Adipocyte (in vitro differentiated cells): ENCODE measurements around the gene TTC13.
A peak's percentile ranks its signal among the peaks of the same experiment; 100 is the strongest.

Source experiments
- DNase-seq: peaks from one replicate; pipeline ENCODE4 v3.0.0-alpha.2; 2015; ENCODE audit warnings: low read depth
- H3K27me3 ChIP-seq: replicated peaks from 2 replicates; pipeline ENCODE4 v1.7.0; 2013; ENCODE audit warnings: mild to moderate bottlenecking, low read length, moderate library complexity; ENCODE audit not compliant: control insufficient read depth, insufficient read depth
- H3K36me3 ChIP-seq: 2 replicates; pipeline ENCODE4 v1.7.0; 2013; ENCODE audit warnings: low read length, mild to moderate bottlenecking, moderate library complexity; ENCODE audit not compliant: control insufficient read depth, insufficient read depth, severe bottlenecking
- H3K4me1 ChIP-seq: 2 replicates; pipeline ENCODE4 v1.7.0; 2013; ENCODE audit warnings: mild to moderate bottlenecking, low read length, moderate library complexity; ENCODE audit not compliant: control insufficient read depth, insufficient read depth
- H3K4me3 ChIP-seq: 2 replicates; pipeline ENCODE4 v1.7.0; 2013; ENCODE audit warnings: mild to moderate bottlenecking, low read length, moderate library complexity
- H3K9ac ChIP-seq: 2 replicates; pipeline ENCODE4 v1.7.0; 2013; ENCODE audit warnings: mild to moderate bottlenecking, low read length, moderate library complexity
- H3K9me3 ChIP-seq: 2 replicates; pipeline ENCODE4 v1.7.0; 2013; ENCODE audit warnings: mild to moderate bottlenecking, low read length, moderate library complexity; ENCODE audit not compliant: control insufficient read depth

Gene TTC13

GRCh38 chr1:230883967-230884366, 94.7 kb downstream of the TTC13 start:
- Histone ChIP-seq H3K4me3 (no peak overlapping the region), H3K9ac (no peak overlapping the region), H3K9me3 (peaks cover 18% of the 10 kb centered on the region), H3K27me3 (peaks cover 5% of the 10 kb centered on the region), H3K4me1 (peaks cover 4% of the 10 kb centered on the region), H3K36me3 (no peaks in the 10 kb centered on the region)
- DNase-seq, result peak; percentile 48

- peaks cover 25% of the 10 kb centered on the region for H3K4me1 ChIP-seq
- DNase-seq, result no peak
- peaks cover 11% of the 10 kb centered on the region for H3K9me3 ChIP-seq
- no peak overlapping the region for H3K4me3 ChIP-seq
- no peaks in the 10 kb centered on the region for H3K36me3 ChIP-seq
- H3K9ac ChIP-seq, result no peak overlapping the region
- H3K27me3 ChIP-seq, result peaks cover 5% of the 10 kb centered on the region
Measured at GRCh38 chr1:230879778-230880177, 98.9 kb downstream of the TTC13 start.

- peaks cover 5% of the 10 kb centered on the region for H3K27me3 ChIP-seq
- no peak overlapping the region for H3K4me3 ChIP-seq
- DNase-seq, result peak; percentile 96
- peaks cover 1% of the 10 kb centered on the region for H3K9me3 ChIP-seq
- H3K4me1 ChIP-seq, result peaks cover 25% of the 10 kb centered on the region
- H3K36me3 ChIP-seq, result no peaks in the 10 kb centered on the region
- H3K9ac ChIP-seq, result peak overlapping the region; percentile 47
Measured at GRCh38 chr1:230878591-230878990, 100.1 kb downstream of the TTC13 start.

GRCh38 chr1:230877924-230878590, 100.6 kb downstream of the TTC13 start:
- Histone ChIP-seq H3K27me3 (peaks cover 5% of the 10 kb centered on the region), H3K4me1 (peaks cover 25% of the 10 kb centered on the region), H3K9ac (peak overlapping the region; percentile 35), H3K36me3 (no peaks in the 10 kb centered on the region), H3K4me3 (no peak overlapping the region), H3K9me3 (no peaks in the 10 kb centered on the region)
- no peak for DNase-seq

GRCh38 chr1:230877146-230877923, 101.3 kb downstream of the TTC13 start:
- DNase-seq, result peak; percentile 88
- no peaks in the 10 kb centered on the region for H3K36me3 ChIP-seq
- H3K9ac ChIP-seq, result peak overlapping the region; percentile 35

GRCh38 chr1:230876660-230877059, 102.0 kb downstream of the TTC13 start:
- no peak overlapping the region for H3K4me3 ChIP-seq
- H3K9ac ChIP-seq, result no peak overlapping the region
- H3K9me3 ChIP-seq, result no peaks in the 10 kb centered on the region
- DNase-seq, result no peak
- peaks cover 5% of the 10 kb centered on the region for H3K27me3 ChIP-seq
- peaks cover 25% of the 10 kb centered on the region for H3K4me1 ChIP-seq
- H3K36me3 ChIP-seq, result no peaks in the 10 kb centered on the region

More at GRCh38 chr1:230877146-230877923, 101.3 kb downstream of the TTC13 start:
- H3K4me3 ChIP-seq, result no peak overlapping the region
- H3K9me3 ChIP-seq, result no peaks in the 10 kb centered on the region
- H3K27me3 ChIP-seq, result peaks cover 5% of the 10 kb centered on the region
- peaks cover 25% of the 10 kb centered on the region for H3K4me1 ChIP-seq

- H3K4me1 ChIP-seq, result peaks cover 25% of the 10 kb centered on the region
- no peak overlapping the region for H3K4me3 ChIP-seq
- no peak for DNase-seq
- H3K9ac ChIP-seq, result no peak overlapping the region
- H3K27me3 ChIP-seq, result no peaks in the 10 kb centered on the region
- no peaks in the 10 kb centered on the region for H3K9me3 ChIP-seq
- no peaks in the 10 kb centered on the region for H3K36me3 ChIP-seq
Measured at GRCh38 chr1:230875370-230875769, 103.3 kb downstream of the TTC13 start.

GRCh38 chr1:230870916-230871315, 107.7 kb downstream of the TTC13 start:
- no peak for DNase-seq
- Histone ChIP-seq H3K27me3 (no peaks in the 10 kb centered on the region), H3K36me3 (no peaks in the 10 kb centered on the region), H3K9me3 (no peaks in the 10 kb centered on the region), H3K9ac (no peak overlapping the region), H3K4me3 (no peak overlapping the region), H3K4me1 (peaks cover 25% of the 10 kb centered on the region)

GRCh38 chr1:230869500-230869899, 109.2 kb downstream of the TTC13 start:
- H3K4me3 ChIP-seq, result peak overlapping the region; percentile 83
- peak; percentile 61 for DNase-seq
- H3K4me1 ChIP-seq, result peaks cover 39% of the 10 kb centered on the region
- H3K9me3 ChIP-seq, result no peaks in the 10 kb centered on the region
- H3K9ac ChIP-seq, result peak overlapping the region; percentile 94
- H3K36me3 ChIP-seq, result no peaks in the 10 kb centered on the region
- H3K27me3 ChIP-seq, result no peaks in the 10 kb centered on the region

GRCh38 chr1:230868736-230869385, 109.8 kb downstream of the TTC13 start:
- peak; percentile 68 for DNase-seq
- Histone ChIP-seq H3K9ac (peak overlapping the region; percentile 94), H3K36me3 (no peaks in the 10 kb centered on the region), H3K4me1 (peaks cover 46% of the 10 kb centered on the region), H3K27me3 (no peaks in the 10 kb centered on the region), H3K4me3 (peak overlapping the region; percentile 83), H3K9me3 (no peaks in the 10 kb centered on the region)
